GM12878 (cell line): ENCODE data around the gene TSR3.

Experiments used
- EP300 ChIP-seq, 2 experiments: fragments of 150-350 bp in 1 of 2; IDR thresholded peaks; 2 replicates each; pipeline ENCODE4 v1.6.1; 2011 to 2012; ENCODE audit warnings: low read depth in 2 of 2, low read length in 2 of 2, borderline replicate concordance in 1 of 2, improper control_type of control experiment in 1 of 2, inconsistent platforms in 1 of 2; ENCODE audit not compliant: control insufficient read depth in 1 of 2
- EZH2 ChIP-seq: IDR thresholded peaks from 2 replicates; pipeline ENCODE4 v1.6.1; 2012; ENCODE audit warnings: low read depth, mild to moderate bottlenecking, control low read depth, inconsistent platforms, low read length, borderline replicate concordance; ENCODE audit not compliant: control insufficient read depth
- GABPA ChIP-seq: IDR thresholded peaks from 2 replicates; pipeline ENCODE4 v1.6.1; 2014; ENCODE audit warnings: antibody characterized with exemption, low read depth, mild to moderate bottlenecking, inconsistent platforms
- MEF2A ChIP-seq: IDR thresholded peaks from 2 replicates; pipeline ENCODE4 v1.6.1; 2011; ENCODE audit warnings: low read depth, mild to moderate bottlenecking, low read length, moderate library complexity; ENCODE audit not compliant: insufficient read depth
- NFIC ChIP-seq: IDR thresholded peaks from 2 replicates; pipeline ENCODE4 v1.6.1; 2012; ENCODE audit warnings: low read depth, mild to moderate bottlenecking, inconsistent platforms, low read length, moderate library complexity
- NFXL1 ChIP-seq: fragments of 450-650 bp; IDR thresholded peaks from 2 replicates; pipeline ENCODE4 v1.6.1; 2017; ENCODE audit warnings: antibody characterized with exemption, mild to moderate bottlenecking, borderline replicate concordance
- POLR2A ChIP-seq: IDR thresholded peaks from 2 replicates; pipeline ENCODE4 v1.6.1; 2011; ENCODE audit warnings: low read depth, mild to moderate bottlenecking, low read length
- POLR2AphosphoS5 ChIP-seq: IDR thresholded peaks from 2 replicates; pipeline ENCODE4 v1.6.1; 2011; ENCODE audit warnings: mild to moderate bottlenecking, low read length, inconsistent platforms
- SMAD1 ChIP-seq: fragments of 450-650 bp; IDR thresholded peaks from 2 replicates; pipeline ENCODE4 v1.6.1; 2018; ENCODE audit warnings: mild to moderate bottlenecking, low read depth; ENCODE audit not compliant: partially characterized antibody
- SMC3 ChIP-seq: IDR thresholded peaks from 2 replicates; pipeline ENCODE4 v1.6.1; 2011; ENCODE audit warnings: low read length, improper control_type of control experiment, borderline replicate concordance
- TF ChIP-seq, protein P1 (sequence below): IDR thresholded peaks from 2 replicates; pipeline ENCODE4 v1.6.1; 2012; ENCODE audit warnings: mild to moderate bottlenecking, low read depth, low read length
- TF ChIP-seq, protein P2 (sequence below), 3 experiments: IDR thresholded peaks in 2 of 3; conservative IDR thresholded peaks in 1 of 3; 2 replicates each; pipeline ENCODE4 v1.5.1; 2011; ENCODE audit warnings: low read depth in 3 of 3, low read length in 3 of 3, mild to moderate bottlenecking in 3 of 3, control low read depth in 2 of 3, moderate library complexity in 2 of 3, inconsistent platforms in 1 of 3, mixed read lengths in 1 of 3; ENCODE audit not compliant: control insufficient read depth in 2 of 3, insufficient read depth in 1 of 3; ENCODE audit errors: extremely low read depth in 1 of 3

DNA sequence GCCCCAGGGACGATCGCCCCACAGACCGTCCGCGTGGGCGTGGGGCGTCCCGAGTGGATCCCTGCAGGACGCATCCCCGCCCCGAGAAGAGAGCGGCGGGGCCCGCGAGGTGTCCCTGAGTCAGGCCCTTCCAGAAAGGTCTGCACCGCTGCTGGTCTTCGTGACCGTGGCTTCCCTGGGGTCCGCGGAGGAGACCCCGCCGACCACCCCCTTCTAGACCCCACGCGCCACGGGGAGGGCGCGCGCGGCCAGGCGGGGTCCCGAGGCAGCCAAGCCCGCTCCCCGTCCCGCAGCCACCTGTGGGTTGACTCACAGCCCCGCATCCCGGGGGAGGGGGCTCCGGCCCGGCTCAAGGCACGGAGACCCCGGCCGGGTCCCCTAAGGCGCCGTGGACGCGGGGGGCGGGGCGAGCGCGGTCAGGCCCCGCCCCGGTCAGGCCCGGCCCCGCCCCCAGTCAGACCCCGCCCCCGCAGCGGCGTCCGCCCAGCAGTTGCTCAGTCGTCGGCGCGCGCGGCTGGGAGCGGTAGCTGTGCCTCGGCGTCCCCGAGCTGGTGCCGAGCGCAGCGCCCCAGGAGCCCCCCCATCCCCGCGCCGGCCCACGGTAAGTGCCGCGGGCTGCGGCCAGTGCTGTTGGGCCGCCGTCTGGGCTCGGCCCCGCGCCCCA lies 18.4 kb downstream of the TSR3 start, which contains the start of gene BAIAP3:
- TF ChIP-seq NFIC (no peak), POLR2AphosphoS5 (no peak), SMAD1 (no peak), NFXL1 (no peak), SMC3 (no peak), MEF2A (no peak), POLR2A (peak; percentile 30; the same call in 1 of the 2 replicates), GABPA (no peak), EP300 (IDR thresholded peaks at IDR 0.05; ENCODE audit: borderline replicate concordance in 1 of 2, control insufficient read depth in 1 of 2, low read depth in 2 of 2, low read length in 2 of 2) (no peak), EZH2 (no peak)
- TF ChIP-seq, protein P1, sequence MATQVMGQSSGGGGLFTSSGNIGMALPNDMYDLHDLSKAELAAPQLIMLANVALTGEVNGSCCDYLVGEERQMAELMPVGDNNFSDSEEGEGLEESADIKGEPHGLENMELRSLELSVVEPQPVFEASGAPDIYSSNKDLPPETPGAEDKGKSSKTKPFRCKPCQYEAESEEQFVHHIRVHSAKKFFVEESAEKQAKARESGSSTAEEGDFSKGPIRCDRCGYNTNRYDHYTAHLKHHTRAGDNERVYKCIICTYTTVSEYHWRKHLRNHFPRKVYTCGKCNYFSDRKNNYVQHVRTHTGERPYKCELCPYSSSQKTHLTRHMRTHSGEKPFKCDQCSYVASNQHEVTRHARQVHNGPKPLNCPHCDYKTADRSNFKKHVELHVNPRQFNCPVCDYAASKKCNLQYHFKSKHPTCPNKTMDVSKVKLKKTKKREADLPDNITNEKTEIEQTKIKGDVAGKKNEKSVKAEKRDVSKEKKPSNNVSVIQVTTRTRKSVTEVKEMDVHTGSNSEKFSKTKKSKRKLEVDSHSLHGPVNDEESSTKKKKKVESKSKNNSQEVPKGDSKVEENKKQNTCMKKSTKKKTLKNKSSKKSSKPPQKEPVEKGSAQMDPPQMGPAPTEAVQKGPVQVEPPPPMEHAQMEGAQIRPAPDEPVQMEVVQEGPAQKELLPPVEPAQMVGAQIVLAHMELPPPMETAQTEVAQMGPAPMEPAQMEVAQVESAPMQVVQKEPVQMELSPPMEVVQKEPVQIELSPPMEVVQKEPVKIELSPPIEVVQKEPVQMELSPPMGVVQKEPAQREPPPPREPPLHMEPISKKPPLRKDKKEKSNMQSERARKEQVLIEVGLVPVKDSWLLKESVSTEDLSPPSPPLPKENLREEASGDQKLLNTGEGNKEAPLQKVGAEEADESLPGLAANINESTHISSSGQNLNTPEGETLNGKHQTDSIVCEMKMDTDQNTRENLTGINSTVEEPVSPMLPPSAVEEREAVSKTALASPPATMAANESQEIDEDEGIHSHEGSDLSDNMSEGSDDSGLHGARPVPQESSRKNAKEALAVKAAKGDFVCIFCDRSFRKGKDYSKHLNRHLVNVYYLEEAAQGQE, result no peak
- TF ChIP-seq, protein P2, sequence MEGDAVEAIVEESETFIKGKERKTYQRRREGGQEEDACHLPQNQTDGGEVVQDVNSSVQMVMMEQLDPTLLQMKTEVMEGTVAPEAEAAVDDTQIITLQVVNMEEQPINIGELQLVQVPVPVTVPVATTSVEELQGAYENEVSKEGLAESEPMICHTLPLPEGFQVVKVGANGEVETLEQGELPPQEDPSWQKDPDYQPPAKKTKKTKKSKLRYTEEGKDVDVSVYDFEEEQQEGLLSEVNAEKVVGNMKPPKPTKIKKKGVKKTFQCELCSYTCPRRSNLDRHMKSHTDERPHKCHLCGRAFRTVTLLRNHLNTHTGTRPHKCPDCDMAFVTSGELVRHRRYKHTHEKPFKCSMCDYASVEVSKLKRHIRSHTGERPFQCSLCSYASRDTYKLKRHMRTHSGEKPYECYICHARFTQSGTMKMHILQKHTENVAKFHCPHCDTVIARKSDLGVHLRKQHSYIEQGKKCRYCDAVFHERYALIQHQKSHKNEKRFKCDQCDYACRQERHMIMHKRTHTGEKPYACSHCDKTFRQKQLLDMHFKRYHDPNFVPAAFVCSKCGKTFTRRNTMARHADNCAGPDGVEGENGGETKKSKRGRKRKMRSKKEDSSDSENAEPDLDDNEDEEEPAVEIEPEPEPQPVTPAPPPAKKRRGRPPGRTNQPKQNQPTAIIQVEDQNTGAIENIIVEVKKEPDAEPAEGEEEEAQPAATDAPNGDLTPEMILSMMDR (IDR thresholded peaks at IDR 0.05 in 2 of 3, conservative IDR thresholded peaks at IDR 0.05 in 1 of 3; ENCODE audit: control insufficient read depth in 2 of 3, extremely low read depth in 1 of 3, insufficient read depth in 1 of 3, low read depth in 3 of 3, low read length in 3 of 3), result no peak
